Sigmoid colon (tissue), 3 donors: ENCODE data around the gene H6PD.

Experiments used
- CTCF ChIP-seq, 4 experiments: fragments of 450-650 bp in 3 of 4; fragments of 200-600 bp in 1 of 4; IDR thresholded peaks; one replicate each; pipeline ENCODE4 v1.5.1; 2016 to 2019; ENCODE audit warnings: antibody characterized with exemption in 4 of 4, mild to moderate bottlenecking in 3 of 4, moderate library complexity in 2 of 4
- POLR2A ChIP-seq, 2 donors: fragments of 450-650 bp; IDR thresholded peaks; one replicate each; pipeline ENCODE4 v1.6.1; 2016; ENCODE audit warnings: antibody characterized with exemption in 2 of 2, mild to moderate bottlenecking in 2 of 2, moderate library complexity in 2 of 2

- TF ChIP-seq CTCF (IDR thresholded peaks at IDR 0.05): peak in 1 of 4 experiments; percentile 2
- TF ChIP-seq POLR2A (IDR thresholded peaks at IDR 0.05): no peak
Observed at GRCh38 chr1:9275567-9276034, 41.0 kb downstream of the H6PD start.
